GM18951 (cell line): ENCODE results near the gene ADAM19.

Experiments
- POLR2A ChIP-seq: IDR thresholded peaks from 4 replicates; pipeline ENCODE4 v1.6.1; 2011; ENCODE audit warnings: mild to moderate bottlenecking; ENCODE audit not compliant: insufficient read length, insufficient read depth; ENCODE audit errors: extremely low read depth
- in situ Hi-C: fragments of 300-500 bp; cut with MboI; formaldehyde crosslinking; loops from one replicate; pipeline ENCODE4 v1.12.0; 2022; ENCODE audit warnings: low sequenced_read_pairs, mixed read lengths, inconsistent platforms; ENCODE audit not compliant: unreplicated experiment

Gene ADAM19

DNA sequence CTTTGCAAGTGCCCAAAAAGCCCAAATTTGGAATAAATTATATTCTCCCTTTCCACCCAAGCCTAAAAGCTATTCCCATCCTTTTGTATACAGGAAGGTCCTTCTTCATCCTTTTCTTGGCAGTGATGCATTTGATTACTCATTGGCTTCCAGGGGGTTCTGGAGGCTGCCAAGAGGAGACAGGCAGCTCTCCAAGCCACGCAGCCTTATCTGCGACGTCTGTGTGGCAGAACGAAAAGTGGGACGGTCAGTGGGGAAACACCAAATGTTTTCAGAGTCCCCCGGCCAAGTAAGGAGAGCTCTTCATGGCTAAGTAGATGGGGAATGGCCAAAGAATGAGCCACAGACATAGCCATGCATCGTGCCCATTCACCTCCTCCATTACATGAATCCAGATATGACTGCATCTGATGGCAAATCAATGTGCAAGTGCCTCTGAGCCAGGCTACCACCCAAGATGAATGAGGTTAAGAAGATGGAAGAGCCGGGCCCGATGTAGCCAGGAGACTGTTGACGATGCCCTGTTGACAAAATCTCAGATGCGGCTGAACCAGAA, 12.1 kb downstream of the ADAM19 start:
- no peak for TF ChIP-seq POLR2A
- in situ Hi-C loops: no loop called here

DNA sequence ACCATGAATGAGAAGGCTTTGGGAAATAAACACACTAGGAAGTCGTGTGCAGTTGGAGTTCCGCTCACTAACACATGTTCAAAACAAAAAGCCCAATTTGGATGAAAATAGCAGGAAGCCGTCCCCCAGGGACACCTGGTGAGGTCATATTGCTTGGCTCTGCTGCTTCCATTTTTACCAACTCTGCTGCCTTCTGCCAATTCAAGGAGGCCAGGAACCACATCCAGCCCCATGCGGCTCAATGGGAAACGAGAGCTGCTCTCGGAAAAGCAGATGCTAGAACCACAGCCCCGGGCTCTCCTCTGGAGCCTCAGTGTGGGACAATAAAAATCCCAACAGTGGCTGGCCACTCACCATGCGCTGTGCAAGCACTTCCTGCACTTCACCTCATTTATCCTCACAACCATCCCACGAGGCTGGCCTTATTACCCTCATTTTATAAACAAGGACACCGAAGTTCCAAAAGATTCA, 13.4 kb downstream of the ADAM19 start:
- in situ Hi-C loops: no loop called here

DNA sequence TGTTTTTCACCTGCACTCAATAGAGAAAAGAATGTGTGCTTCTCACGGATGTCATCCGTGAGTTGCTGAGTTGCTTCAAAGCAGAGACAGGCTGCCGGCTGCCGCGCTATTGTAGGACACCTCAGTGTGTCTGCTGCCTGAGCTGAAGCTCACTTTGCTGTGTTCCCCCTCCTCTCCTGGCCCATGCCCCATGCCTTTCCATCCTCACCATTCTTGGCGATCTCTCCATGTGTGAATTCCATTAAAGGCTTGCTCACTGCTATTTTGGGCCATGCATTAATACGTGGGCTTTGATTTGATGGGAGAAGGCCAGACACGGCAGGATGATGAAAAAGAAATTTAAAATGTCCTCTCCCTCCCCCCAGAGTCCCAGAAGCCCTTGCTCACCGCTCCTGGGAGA, 14.5 kb downstream of the ADAM19 start:
- TF ChIP-seq POLR2A: no peak
- in situ Hi-C loops: no loop called here

More for the DNA sequence above, 13.4 kb downstream of the ADAM19 start:
- no peak for TF ChIP-seq POLR2A

DNA sequence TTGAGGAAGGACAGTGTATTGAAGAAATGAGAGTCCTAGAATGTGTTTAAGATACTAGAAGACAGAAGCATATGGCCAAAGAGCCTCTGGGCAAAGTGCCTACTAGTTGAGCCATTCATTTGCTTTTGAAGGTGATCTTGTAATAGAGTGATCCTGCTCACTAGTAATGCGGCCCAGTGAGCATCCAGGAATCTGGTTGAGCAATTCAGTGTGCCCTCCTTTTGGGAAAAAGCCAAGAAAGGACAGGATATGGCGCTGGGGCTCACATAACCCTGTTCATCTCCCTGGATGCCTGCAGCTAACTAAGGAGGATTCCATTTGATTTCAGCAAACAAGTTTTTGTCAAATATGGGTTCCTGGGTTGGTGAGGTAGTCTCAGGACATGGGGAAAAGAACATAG, 16.3 kb downstream of the ADAM19 start:
- TF ChIP-seq POLR2A: no peak
- in situ Hi-C loops: no loop called here

DNA sequence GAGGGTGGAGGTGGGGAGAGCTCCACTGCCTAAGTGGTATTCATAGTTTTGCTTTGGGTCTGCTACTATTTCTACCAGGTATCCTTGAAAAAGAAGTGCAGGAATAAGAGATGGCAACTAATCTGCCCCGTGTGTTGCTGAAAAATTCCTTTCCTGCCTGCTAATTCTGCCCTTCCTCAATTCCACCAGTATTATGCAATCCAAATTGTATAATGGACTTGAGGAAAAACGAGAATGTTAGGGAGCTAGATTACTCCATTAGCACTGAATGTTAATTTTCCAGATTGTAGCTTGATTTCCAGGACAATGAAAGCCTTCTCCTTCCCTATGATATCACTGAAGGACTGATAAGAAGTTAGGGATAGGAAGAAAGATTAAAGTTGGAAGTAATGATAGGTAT, 16.9 kb downstream of the ADAM19 start:
- in situ Hi-C loops: no loop called here

DNA sequence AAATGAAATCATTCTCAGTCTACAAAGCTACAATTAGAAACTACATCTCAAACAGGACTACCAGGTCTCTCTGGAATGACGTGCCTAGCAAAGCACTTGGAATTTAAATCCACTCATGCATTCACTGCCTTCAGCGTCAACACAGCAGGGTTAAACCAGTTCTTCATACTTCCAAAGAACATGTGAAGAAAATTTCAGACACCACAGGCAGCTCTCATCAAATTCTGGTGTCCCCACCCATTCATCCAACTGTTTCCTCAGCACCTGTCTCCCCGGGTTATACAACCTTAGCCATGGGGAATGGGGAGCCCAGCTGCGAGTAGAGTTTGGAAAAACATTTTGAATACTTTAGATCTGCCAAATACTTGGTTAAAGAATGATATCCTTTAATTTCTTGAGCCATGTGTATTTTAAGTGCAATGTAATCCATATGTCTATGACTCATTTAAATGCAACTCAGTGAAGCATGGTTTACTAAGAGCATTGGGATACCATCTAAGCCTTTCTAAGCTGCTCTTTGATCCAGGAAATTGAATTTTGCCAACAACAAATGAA, 17.5 kb downstream of the ADAM19 start:
- no peak for TF ChIP-seq POLR2A
- in situ Hi-C loops: no loop called here

More for the DNA sequence above, 16.9 kb downstream of the ADAM19 start:
- no peak for TF ChIP-seq POLR2A

DNA sequence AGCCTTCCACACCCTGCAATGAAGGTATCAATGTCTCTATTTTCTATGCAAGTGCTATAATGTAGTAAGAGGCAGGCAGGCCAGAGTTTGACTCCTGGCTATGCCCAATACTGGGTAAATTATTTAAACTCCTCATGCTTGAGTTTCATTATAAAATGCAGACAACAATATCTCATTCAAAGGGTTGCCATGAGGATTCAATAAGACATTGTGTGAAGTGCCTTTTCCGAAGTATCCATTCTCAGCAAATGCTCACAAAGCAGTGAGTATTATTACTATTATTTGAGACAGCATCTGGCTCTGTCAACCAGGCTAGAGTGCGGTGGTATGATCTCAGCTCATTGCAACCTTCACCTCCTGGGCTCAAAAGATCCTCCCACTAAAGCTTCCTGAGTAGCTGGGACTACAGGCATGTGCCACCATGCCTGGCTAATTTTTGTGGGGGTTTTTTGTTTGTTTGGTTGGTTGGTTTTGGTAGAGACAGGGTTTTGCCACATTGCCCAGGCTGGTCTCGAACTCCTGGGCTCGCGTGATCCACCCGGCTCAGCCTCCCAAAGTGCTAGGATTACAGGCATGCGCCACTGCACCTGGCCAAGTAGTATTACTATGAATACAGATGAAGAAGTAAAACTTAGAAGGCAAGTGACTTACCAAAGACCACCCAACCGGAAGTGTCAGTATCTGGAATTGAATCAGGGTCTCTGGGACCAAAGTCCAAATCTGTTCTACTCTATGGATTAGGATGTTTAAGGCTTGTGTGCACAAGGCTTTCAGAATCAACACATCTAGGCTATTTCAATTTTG, 18.8 kb downstream of the ADAM19 start:
- no peak for TF ChIP-seq POLR2A
- in situ Hi-C loops: no loop called here

DNA sequence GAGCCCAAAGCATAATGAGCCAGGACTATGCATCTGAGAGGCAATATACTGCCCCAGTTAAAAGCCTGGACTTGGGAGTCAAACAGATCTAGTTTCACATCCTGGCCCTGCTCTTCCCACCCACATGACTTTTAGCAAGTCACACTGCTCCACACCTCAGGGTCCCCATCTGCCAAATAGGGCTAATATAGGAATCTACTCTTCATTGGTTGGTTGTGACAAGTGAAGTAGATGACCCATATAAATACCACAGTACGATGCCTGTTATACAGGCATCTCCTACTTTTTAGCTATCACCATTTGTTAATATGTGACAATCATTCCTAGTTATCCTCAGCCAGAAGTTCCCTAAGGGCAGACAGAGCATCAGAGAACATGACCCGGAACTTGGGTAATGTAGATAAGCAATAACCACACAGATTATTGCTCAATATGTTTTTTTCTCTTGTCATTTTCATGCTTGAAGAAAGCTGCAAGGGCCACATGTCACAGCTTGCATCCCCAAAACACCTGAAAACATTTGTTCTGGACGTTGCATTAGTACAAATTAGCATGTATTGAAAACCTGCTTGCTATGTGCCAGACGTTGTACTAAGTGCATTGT, 20.4 kb downstream of the ADAM19 start:
- no peak for TF ChIP-seq POLR2A
- in situ Hi-C loops: no loop called here

DNA sequence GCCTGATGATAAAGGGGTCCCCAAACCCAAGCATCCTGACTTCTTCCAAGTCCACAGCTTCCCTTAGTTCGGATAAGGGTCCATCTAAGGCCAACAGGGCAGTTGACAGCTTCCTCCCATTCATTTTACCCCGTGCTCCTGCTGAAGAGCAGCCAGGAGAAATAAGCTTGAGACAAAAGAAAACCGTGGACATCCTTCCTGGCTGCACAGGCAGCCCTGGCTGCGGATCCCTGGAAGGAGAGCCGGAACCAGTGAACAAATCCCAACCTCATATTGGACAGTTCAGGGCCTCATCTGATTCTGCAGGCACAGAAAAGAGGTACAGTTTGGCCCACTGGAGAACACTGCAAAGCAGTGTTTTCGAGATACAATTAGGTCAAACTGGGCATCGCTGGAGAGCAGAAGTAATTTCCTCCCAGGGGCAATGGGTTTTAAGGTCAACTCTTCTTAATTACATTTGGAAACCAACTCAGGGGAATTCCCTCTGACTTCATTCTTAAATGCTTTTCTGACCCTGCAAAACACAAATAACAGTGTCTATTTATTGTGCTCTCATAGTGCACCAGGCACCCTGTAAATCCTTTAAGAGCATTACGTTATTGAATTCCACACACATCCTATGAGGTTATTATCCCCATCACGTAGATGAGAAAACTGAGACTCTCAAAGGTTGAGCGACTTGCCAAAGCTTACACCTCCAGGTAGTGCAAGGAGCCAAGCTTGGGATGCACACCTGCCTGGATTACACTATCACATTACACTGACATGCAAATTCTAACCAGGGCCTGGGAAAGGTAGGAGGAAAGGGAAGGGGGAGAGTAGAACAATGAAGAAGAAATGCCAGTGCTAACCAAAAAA, 21.2 kb downstream of the ADAM19 start:
- TF ChIP-seq POLR2A: no peak
- in situ Hi-C loops: no loop called here

DNA sequence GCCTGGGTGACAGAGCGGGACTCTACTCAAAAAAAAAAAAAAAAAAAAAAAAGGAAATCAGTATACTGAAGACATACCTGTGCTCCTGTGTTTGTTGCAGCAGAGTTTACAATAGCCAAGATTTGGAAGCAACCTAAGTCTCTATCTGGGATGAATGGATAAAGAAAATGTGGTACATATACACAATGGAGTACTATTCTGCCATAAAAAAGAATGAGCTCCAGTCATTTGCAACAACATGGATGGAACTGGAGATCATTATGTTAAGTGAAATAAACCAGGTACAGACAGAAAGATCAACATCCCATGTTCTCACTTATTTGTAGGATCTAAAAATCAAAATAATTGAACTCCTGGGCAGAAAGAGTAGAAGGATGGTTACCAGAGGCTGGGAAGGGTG, 22.9 kb downstream of the ADAM19 start:
- in situ Hi-C loops: no loop called here
- TF ChIP-seq POLR2A: no peak

DNA sequence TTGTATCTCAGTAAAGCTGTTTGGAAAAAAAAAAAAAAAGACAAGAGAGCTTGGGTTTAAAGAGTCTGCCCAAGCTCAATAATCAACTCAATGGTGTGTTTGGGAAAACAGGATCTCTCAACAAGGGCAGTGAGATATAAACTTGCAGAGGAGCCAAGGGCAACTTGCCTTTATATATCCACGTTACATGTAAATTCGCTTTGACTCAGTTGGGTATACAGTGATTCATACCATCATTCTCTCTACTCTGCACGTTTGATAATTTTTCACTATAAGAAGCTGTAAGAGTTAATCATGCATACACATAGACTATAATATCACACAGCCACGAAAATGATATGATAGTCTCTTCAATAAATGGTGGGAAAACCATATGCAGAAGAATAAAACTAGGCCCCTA, 24.9 kb downstream of the ADAM19 start:
- in situ Hi-C loops: no loop called here
- no peak for TF ChIP-seq POLR2A

DNA sequence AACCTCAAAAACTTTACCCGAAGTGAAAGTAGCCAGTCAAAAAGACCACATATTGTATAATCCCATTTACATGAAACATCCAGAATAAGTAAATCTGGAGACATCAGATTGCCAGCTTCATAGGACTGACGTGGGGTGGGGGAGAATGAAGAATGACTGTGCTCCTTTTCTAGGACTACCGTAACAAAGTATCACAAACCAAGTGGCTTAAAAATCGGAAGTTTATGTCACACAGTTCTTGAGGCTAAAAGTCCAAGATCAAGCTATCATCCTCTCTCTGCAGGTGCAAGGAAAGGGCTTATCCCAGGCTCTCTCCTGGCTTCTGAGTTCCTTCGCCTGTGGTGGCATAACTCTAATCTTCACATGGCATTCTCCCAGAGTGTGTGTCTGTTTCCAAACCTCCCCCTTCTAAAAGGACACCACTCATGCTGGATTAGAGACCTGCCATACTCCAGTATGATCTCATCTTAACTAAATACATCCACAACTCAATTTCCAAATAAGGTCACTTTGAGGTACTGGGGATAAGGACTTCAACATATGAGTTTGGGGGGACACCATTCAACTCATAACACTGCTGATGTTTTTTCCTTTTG, 25.5 kb downstream of the ADAM19 start:
- TF ChIP-seq POLR2A: no peak
- in situ Hi-C loops: no loop called here
